GM18870 (cell line): Measurements from ENCODE around the gene GALNT2.

Source experiments
- ATAC-seq: cut with Tn5 transposase; IDR thresholded peaks from one replicate; pipeline ENCODE4 v1.9.1; 2021; ENCODE audit warnings: moderate library complexity; ENCODE audit not compliant: unreplicated experiment

GALNT2 gene

GRCh38 chr1:230125640-230126528, 58.8 kb downstream of the GALNT2 start:
- no peak for ATAC-seq

- ATAC-seq: no peak
Observed at GRCh38 chr1:230126529-230127104, 59.6 kb downstream of the GALNT2 start.

GRCh38 chr1:230127105-230128054, 60.3 kb downstream of the GALNT2 start:
- ATAC-seq: no peak

GRCh38 chr1:230128569-230129285, 61.7 kb downstream of the GALNT2 start:
- no peak for ATAC-seq

- no peak for ATAC-seq
Observed at GRCh38 chr1:230129341-230129740, 62.3 kb downstream of the GALNT2 start.

- ATAC-seq: no peak
Observed at GRCh38 chr1:230130172-230130944, 63.3 kb downstream of the GALNT2 start.

- ATAC-seq: no peak
Observed at GRCh38 chr1:230131457-230131856, 64.4 kb downstream of the GALNT2 start.

GRCh38 chr1:230132758-230133157, 65.7 kb downstream of the GALNT2 start:
- ATAC-seq: no peak

GRCh38 chr1:230135726-230136125, 68.7 kb downstream of the GALNT2 start:
- ATAC-seq: no peak

- ATAC-seq: no peak
Observed at GRCh38 chr1:230136453-230137336, 69.7 kb downstream of the GALNT2 start.

GRCh38 chr1:230137337-230137815, 70.3 kb downstream of the GALNT2 start:
- no peak for ATAC-seq

GRCh38 chr1:230138561-230139239, 71.7 kb downstream of the GALNT2 start:
- no peak for ATAC-seq

GRCh38 chr1:230139315-230139714, 72.3 kb downstream of the GALNT2 start:
- ATAC-seq: no peak

- no peak for ATAC-seq
Observed at GRCh38 chr1:230139741-230140140, 72.7 kb downstream of the GALNT2 start.

GRCh38 chr1:230140221-230141020, 73.4 kb downstream of the GALNT2 start:
- no peak for ATAC-seq

- no peak for ATAC-seq
Observed at GRCh38 chr1:230141021-230141648, 74.1 kb downstream of the GALNT2 start.
